Nucleus accumbens (tissue), 56 donors: ENCODE measurements around the gene DSCAML1.

Source experiments
- DNase-seq, 56 donors: peaks; one replicate each; lab custom pipeline; 2025; lab: John Stamatoyannopoulos, UW

Gene DSCAML1

GRCh38 chr11:117515892-117516787 lies 280.9 kb downstream of the DSCAML1 start:
- no peak for DNase-seq

DNA sequence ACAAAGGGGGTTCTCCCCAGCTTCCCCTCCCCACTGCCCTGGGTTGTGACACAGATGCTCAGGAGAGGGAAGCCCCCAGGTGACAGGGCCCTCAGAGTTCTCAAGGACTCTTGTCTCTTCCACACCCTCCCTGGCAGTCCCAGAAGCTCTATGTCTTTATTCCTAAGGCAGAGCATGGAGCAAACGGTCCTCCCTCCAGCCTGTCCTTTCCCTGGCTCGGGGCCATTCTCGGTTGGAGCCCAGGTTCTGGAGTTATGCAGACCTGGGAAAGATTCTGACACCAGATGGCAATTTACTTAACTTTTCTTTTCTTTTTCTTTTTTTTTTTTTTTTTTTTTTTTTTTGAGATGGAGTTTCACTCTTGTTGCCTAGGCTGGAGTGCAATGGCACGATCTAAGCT lies 282.8 kb downstream of the DSCAML1 start:
- DNase-seq, result no peak

DNA sequence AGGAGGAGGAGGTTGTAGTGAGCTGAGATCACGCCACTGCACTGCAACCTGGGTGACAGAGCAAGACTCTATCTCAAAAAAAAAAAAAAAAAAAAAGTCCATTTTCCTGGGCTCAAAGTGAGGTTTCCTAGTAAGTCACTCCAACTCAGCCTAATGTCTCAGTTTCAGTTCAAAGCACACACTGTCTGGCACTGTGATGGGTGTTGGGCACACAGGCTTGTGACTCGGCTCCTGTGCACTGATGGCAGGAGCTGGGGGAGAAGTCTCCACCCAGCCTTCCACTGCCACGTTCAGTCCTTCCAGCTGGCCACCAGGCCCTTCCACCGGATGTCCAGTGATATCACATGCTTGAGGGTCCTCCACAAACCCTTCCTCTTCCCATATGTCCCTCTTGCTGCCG lies 283.4 kb downstream of the DSCAML1 start:
- DNase-seq, result peak in 1 of 56 donors; percentile 15

- DNase-seq, result no peak
Observed at GRCh38 chr11:117511931-117512539, 285.0 kb downstream of the DSCAML1 start.

DNA sequence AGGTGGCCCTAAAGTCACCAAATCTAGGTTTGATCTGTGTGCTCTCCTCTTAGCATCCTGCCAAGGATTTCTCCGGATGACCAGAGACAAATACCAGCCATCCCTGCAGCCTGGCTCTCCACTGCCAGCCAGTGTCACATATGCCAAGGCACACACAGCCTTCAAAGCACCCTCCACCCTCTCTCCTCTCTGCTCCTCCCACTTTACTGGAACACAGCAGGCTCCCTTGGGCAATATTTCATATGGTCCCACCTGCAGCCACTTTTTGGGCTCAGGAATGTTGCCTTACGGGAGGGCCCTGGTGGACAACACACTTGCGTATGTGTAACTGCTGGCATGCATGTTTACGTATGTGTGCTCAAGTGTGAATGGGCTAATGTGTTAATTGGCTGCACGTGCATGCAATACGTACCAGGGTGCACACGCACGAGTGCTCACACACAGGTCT lies 285.5 kb downstream of the DSCAML1 start:
- DNase-seq, result no peak

DNA sequence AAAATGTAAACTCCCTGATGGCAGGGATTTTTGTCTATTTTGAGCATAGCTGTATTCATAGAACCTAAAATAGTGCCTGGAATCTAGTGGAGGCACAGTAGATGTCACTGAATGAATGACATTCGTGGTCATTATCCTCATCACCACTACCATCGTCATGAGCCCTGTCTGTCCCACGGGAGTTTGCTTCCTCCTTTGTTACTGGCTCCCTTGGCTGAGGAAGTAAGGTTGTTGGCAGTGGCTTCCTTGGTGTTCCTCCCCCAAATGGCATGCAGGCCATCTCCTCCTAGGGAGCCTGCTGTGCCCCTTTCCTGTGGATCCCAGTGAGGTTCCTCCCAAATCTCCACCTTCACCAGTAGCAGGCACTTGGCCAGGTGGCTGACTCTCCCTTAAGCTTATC lies 286.4 kb downstream of the DSCAML1 start:
- no peak for DNase-seq

- DNase-seq, result no peak
Observed at GRCh38 chr11:117509543-117509942, 287.5 kb downstream of the DSCAML1 start.

GRCh38 chr11:117506971-117507370 lies 290.0 kb downstream of the DSCAML1 start:
- no peak for DNase-seq

- DNase-seq, result no peak
Observed at GRCh38 chr11:117505285-117505970, 291.6 kb downstream of the DSCAML1 start.

GRCh38 chr11:117502779-117503100 lies 294.3 kb downstream of the DSCAML1 start:
- DNase-seq, result no peak

DNA sequence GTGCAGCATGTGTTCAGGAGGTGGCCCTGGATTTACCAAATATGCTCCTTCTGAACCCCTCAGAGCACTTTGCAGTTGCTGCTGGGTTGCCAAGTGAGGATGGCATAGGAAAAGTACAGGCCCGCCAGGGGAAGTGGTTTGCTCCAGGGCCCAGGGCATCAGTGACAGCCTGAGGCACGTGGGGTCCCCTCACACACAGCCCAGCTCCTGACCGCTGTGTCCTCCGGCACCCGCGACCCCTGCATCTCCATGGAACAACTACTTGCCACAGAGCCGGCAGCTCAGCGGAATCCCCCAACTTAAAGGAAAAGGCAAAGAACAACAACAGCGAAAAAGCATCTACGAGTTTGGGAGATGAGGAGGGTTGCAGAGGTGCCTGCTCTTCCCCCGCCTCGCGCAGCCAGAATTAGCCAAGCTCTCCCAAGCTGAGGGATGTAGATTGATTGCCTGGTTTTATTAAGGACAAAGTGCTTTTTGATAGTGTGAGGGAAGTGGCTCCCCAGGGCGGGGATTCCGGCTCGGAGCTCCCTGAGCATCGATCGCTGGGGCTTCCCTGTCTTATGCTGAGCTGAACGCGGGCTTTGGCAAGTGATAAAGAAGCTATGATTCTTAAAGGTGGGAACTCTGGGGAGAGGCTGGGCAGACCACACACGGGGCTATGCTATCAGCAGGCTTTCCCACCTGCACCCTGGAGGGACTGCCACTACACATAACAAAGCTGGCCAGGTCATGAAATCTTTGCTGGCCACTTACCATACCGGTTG lies 294.8 kb downstream of the DSCAML1 start:
- DNase-seq, result no peak

DNA sequence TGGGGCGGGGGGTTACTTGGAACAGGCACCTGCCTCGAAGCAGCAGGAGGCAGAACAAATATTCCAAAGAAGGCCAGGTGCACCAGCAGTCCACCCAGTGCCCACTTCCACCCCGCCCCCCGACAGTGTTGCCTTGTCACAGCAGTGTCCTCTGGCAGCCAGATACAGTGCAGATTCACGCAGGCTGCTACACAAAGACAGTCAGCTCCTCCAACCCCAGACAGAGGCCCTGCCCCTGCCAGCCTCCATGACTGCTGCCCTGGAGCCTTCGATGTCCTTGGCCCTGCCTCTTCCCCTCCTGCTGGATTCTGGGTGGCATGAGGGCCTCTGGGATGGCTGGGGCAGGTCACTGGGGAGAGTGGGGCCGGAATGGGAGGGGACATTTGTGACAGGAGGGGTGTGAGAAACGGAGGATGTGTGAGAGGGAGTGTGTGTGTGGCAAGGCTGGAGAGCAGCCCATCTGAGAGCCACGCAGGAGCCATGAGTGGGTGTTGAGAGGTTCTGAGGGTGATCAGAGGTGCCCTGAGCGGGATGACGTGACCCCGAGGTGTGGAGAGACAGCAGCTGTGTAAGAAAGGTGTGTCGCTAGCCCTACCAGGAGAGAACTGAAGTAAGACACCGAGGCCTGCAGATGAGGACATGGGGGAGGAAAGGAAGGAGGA lies 295.6 kb downstream of the DSCAML1 start:
- DNase-seq, result no peak

- no peak for DNase-seq
Observed at GRCh38 chr11:117498791-117499190, 298.2 kb downstream of the DSCAML1 start.

DNA sequence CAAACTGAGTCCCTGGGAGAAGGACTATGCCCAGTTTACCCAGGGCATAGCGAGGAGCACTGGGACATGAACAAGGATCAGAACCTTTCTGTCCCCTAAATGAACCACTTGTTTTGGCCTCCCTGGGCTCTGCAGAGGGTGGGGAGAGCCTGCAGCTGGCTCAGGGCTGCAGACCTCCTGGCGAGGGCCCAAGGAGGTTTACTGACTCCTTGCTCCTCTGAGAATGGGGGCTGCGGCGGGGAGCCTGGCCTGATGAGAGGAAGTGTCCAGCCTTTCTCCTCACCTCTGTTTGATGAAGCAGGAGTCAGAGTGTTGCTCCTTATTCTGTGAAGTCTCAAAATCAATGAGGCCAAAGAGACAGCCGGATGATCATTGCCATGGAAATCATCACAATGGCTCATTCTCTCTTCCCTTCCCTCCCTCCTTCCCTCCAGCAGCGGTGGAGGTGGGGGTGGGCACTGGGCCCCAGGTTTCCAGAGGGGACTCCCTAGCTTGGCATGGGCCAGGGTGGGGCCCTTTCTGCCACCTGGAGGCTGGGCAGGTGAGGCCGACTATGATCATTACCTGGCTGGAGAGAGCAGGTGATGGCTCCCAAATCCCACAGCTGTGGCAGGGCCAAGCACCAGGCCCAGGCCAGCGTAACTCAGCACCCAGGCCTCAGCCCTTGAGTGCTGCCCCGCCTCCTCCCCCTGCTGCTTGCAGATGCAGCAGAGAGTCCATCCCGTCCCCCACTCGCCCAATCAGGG lies 299.6 kb downstream of the DSCAML1 start:
- DNase-seq, result peak in 39 of 56 donors; percentile 9 to 79 (median 45)

GRCh38 chr11:117495357-117495756 lies 301.7 kb downstream of the DSCAML1 start:
- peak in 1 of 56 donors; percentile 26 for DNase-seq

GRCh38 chr11:117492578-117493251 lies 304.3 kb downstream of the DSCAML1 start:
- peak in 8 of 56 donors; percentile 17 to 36 (median 22) for DNase-seq

DNA sequence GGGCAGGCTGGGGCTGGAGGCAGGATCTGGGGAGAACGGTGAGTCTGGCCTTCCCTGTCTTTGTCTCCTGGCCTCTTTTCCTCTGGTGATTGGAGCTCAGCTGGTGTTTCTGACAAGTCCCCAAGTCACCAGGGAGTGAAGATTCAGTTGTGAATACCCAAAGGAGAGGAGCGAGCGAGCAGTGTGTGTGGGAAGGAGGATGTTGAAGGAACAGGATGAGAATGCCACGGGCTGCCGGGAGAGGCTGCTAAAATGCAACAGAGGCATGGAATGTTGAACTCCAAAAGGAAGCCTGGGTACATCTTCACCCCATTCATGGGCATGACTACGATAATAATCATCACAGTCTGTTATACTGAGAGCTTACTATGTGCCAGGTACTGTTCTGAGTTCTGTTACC lies 306.1 kb downstream of the DSCAML1 start:
- peak in 18 of 56 donors; percentile 10 to 73 (median 34) for DNase-seq

GRCh38 chr11:117489999-117490679 lies 306.9 kb downstream of the DSCAML1 start:
- DNase-seq, result no peak
